Heart right ventricle (tissue), 16 donors: ENCODE measurements around the gene PTPRE. TPM values are rescaled to one million over a fixed set of nuclear protein-coding genes. Genes with fewer than 3 reads are reported as not detected.

ENCODE experiments used
- ATAC-seq, 8 donors: fragments of 200-7000 bp; cut with Tn5 transposase; one replicate each; pipeline ENCODE4 v1.9.1; 2020; ENCODE audit warnings: mild to moderate bottlenecking in 8 of 8, moderate library complexity in 8 of 8, moderate number of reproducible peaks in 1 of 8
- DNase-seq, 2 donors: peaks; one replicate each; pipeline ENCODE4 v3.0.0-alpha.2; 2020
- H3K27ac ChIP-seq, 10 donors: fragments of 200-600 bp; sonication (generic) in 2 of 10; one replicate each; pipeline versions ENCODE4 v1.5.0 to v1.8.0; 2020 to 2022; ENCODE audit warnings: mild to moderate bottlenecking in 3 of 10
- H3K27me3 ChIP-seq, 7 donors: fragments of 200-600 bp; one replicate each; pipeline ENCODE4 v1.8.0; 2021 to 2022; ENCODE audit warnings: mild to moderate bottlenecking in 2 of 7
- H3K36me3 ChIP-seq, 9 donors: fragments of 200-600 bp; sonication (generic) in 1 of 9; one replicate each; pipeline versions ENCODE4 v1.5.0 to v1.8.0; 2020 to 2022; ENCODE audit warnings: mild to moderate bottlenecking in 2 of 9
- H3K4me1 ChIP-seq, 9 donors: fragments of 200-600 bp; sonication (generic) in 1 of 9; one replicate each; pipeline versions ENCODE4 v1.5.0 to v1.8.0; 2020 to 2022; ENCODE audit warnings: mild to moderate bottlenecking in 4 of 9
- H3K4me3 ChIP-seq, 10 donors: fragments of 200-600 bp; sonication (generic) in 2 of 10; one replicate each; pipeline versions ENCODE4 v1.5.0 to v1.8.0; 2020 to 2022; ENCODE audit warnings: mild to moderate bottlenecking in 7 of 10, moderate library complexity in 2 of 10
- H3K9me3 ChIP-seq, 11 donors: fragments of 200-600 bp in 10 of 11; sonication (generic) in 2 of 11; one replicate each; pipeline versions ENCODE4 v1.5.0 to v1.8.0; 2013 to 2022; ENCODE audit warnings: mild to moderate bottlenecking in 2 of 11, control low read depth in 1 of 11, moderate library complexity in 1 of 11
- CTCF ChIP-seq, 9 donors: fragments of 200-600 bp; sonication (generic) in 2 of 9; IDR thresholded peaks; one replicate each; pipeline versions ENCODE4 v1.5.0 to v1.8.0; 2021 to 2022; ENCODE audit warnings: antibody characterized with exemption in 9 of 9, mild to moderate bottlenecking in 5 of 9, moderate library complexity in 1 of 9
- WGBS, 2 donors: extraction: QIAGEN DNeasy Blood & Tissue Kit; methylation state at CpG; one replicate each; pipeline ENCODE4 v1.1.7; 2013; ENCODE audit warnings: inconsistent platforms in 1 of 2; 5-methylcytosine and 5-hydroxymethylcytosine counted together
- intact Hi-C, 10 donors: fragments of 100-400 bp; cut with DNase I; formaldehyde crosslinking; loops; one replicate each; pipeline versions ENCODE4 v1.11.1 to v1.14.2; 2022
- polyA plus RNA-seq, 2 donors: library from polyadenylated mRNA; stranded (reverse); fragments of 200-250 nt; gene quantifications; one replicate each; pipeline ENCODE4 v1.2.3, GENCODE V29; 2013
- total RNA-seq, 10 donors: library from RNA; stranded (reverse); fragmentation: NEBNext Ultra II Directional in 3 of 10; extraction: Animal tissue kit (Norgen Biotek cat#: 25700) in 3 of 10; gene quantifications; one replicate each; pipeline versions ENCODE4 v1.2.1 to v1.2.4, GENCODE V29; 2021 to 2023
- donor health status: Arrhythmogenic right ventricular cardiomyopathy.
- donor health status: ischemic (EF 13 %, LVEDD 7.1; RV severe dilation, severe dysfunction).
- donor health status: healthy with polysubstance abuse.
- donor health status: DM: no; HTN: yes; CAD: no.
- donor health status: DM: no; HTN: no; CAD: no.
- donor health status: ischemic (EF 25% LVEDD 6.9; RV normal size, moderate dysfunction).
- donor health status: ischemic (EF 25% LVEDD 5.7; RV mildly dilated, moderate dysfunction).
- donor health status: healthy.
- donor health status: DM: yes; HTN: yes; CAD: no.
- donor health status: Ischemic cardiomyopathy.
- donor health status: ischemic (EF 35%, LVEDD 5.7; RV mildly dilated, moderate dysfunction).
- donor health status: nonischemic (EF 11% LVEDD 7.7; RV severe dilation, severe dysfunction).
- donor health status: DM: yes; HTN: yes; CAD: no.
- donor health status: PGD.
- donor health status: ischemic (EF 29% LVEDD 5.4; RV normal size, mild dysfunction).
- donor health status: nonischemic (EF 23%, LVEDD 6.1; RV moderate dilation, normal function).

PTPRE gene
- total and polyA plus RNA-seq, 12 donors = 6.1 to 42.8 (median 22.1) TPM

- WGBS, 2 donors = 87 to 91% methylated on average over 7 of the region's 7 CpGs
Observed at GRCh38 chr10:127909716-127910463, 3.0 kb downstream of the PTPRE start.

GRCh38 chr10:127910464-127910770 lies 3.5 kb downstream of the PTPRE start:
- Histone ChIP-seq H3K4me3 (no peak overlapping the region), H3K27ac (peak overlapping the region in 6 of 10 donors; percentile 9 to 96 (median 88)), H3K36me3 (no peaks in the 10 kb centered on the region), H3K4me1 (peaks cover 2 to 83% (median 54%) of the 10 kb centered on the region in 9 donors), H3K9me3 (no peaks in the 10 kb centered on the region), H3K27me3 (peaks cover 0 to 6% (median 0%) of the 10 kb centered on the region in 7 donors)
- ATAC-seq (no peak), DNase-seq (no peak)
- intact Hi-C loops = no loop called here
- 91 to 98% methylated on average over 2 of the region's 2 CpGs for WGBS, 2 donors
- no peak for TF ChIP-seq CTCF (IDR thresholded peaks at IDR 0.05)

More at GRCh38 chr10:127909716-127910463, 3.0 kb downstream of the PTPRE start:
- no peak for TF ChIP-seq CTCF (IDR thresholded peaks at IDR 0.05)
- DNase-seq = no peak
- Histone ChIP-seq H3K4me1 (peaks cover 2 to 78% (median 54%) of the 10 kb centered on the region in 9 donors), H3K9me3 (no peaks in the 10 kb centered on the region), H3K27ac (peak overlapping the region in 4 of 10 donors; percentile 9 to 96 (median 89)), H3K36me3 (no peaks in the 10 kb centered on the region), H3K4me3 (no peak overlapping the region), H3K27me3 (peaks cover 0 to 6% (median 0%) of the 10 kb centered on the region in 7 donors)
- ATAC-seq = no peak
- intact Hi-C loops = loop anchor here in 5 of 10 donors (5.0 to 10.0 kb wide), 3 partner anchors 102 to 245 kb away; no protein-coding TSS in a partner anchor

- Histone ChIP-seq H3K27me3 (peaks cover 0 to 6% (median 0%) of the 10 kb centered on the region in 7 donors), H3K9me3 (peaks cover 0 to 4% (median 0%) of the 10 kb centered on the region in 11 donors), H3K36me3 (no peaks in the 10 kb centered on the region), H3K4me1 (peaks cover 2 to 86% (median 54%) of the 10 kb centered on the region in 9 donors), H3K27ac (peak overlapping the region; percentile 44 to 90 (median 82)), H3K4me3 (no peak overlapping the region)
- WGBS, 2 donors = 58 to 61% methylated on average over 10 of the region's 10 CpGs
- peak; percentile 40 to 78 for DNase-seq
- intact Hi-C loops = no loop called here
- ATAC-seq = peak; percentile 14 to 86 (median 64)
- TF ChIP-seq CTCF (IDR thresholded peaks at IDR 0.05) = no peak
Observed at GRCh38 chr10:127911218-127911866, 4.4 kb downstream of the PTPRE start.

GRCh38 chr10:127911867-127912257 lies 5.0 kb downstream of the PTPRE start:
- no peak for TF ChIP-seq CTCF (IDR thresholded peaks at IDR 0.05)
- H3K4me3 ChIP-seq = no peak overlapping the region
- intact Hi-C loops = no loop called here
- no peaks in the 10 kb centered on the region for H3K36me3 ChIP-seq
- peaks cover 0 to 4% (median 0%) of the 10 kb centered on the region in 11 donors for H3K9me3 ChIP-seq
- peak overlapping the region; percentile 44 to 90 (median 82) for H3K27ac ChIP-seq
- DNase-seq (no peak), ATAC-seq (no peak)
- H3K4me1 ChIP-seq = peaks cover 0 to 81% (median 54%) of the 10 kb centered on the region in 9 donors
- 84 to 85% methylated on average over 4 of the region's 4 CpGs for WGBS, 2 donors
- peaks cover 0 to 6% (median 0%) of the 10 kb centered on the region in 7 donors for H3K27me3 ChIP-seq
